MM.1S (cell line): ENCODE data around the gene ULK2.

ENCODE experiments used
- DNase-seq: peaks from one replicate; pipeline ENCODE4 v3.0.0-alpha.2; 2015
- H2AFZ ChIP-seq: fragments of 300-600 bp; sonication (generic); 2 replicates; pipeline ENCODE4 v1.6.0; 2016; ENCODE audit warnings: antibody characterized with exemption, low read length
- H3F3A ChIP-seq: fragments of 300-600 bp; sonication (generic); 2 replicates; pipeline ENCODE4 v1.6.1; 2016; ENCODE audit warnings: mild to moderate bottlenecking, antibody characterized with exemption, low read length, moderate library complexity, mixed read lengths; ENCODE audit not compliant: insufficient read depth
- H3K27ac ChIP-seq: fragments of 300-600 bp; sonication (generic); 2 replicates; pipeline ENCODE4 v1.5.1; 2016; ENCODE audit warnings: mild to moderate bottlenecking, low read length
- H3K27me3 ChIP-seq: fragments of 300-600 bp; sonication (generic); replicated peaks from 2 replicates; pipeline ENCODE4 v1.6.0; 2016; ENCODE audit warnings: low read length; ENCODE audit not compliant: insufficient read depth
- H3K36me3 ChIP-seq: fragments of 300-600 bp; sonication (generic); replicated peaks from 2 replicates; pipeline ENCODE4 v1.6.1; 2016; ENCODE audit warnings: mild to moderate bottlenecking, low read length, mixed read lengths; ENCODE audit not compliant: insufficient read depth
- H3K4me1 ChIP-seq: fragments of 300-600 bp; sonication (generic); 2 replicates; pipeline ENCODE4 v1.6.1; 2016; ENCODE audit warnings: low read length, mixed read lengths
- H3K4me2 ChIP-seq: fragments of 300-600 bp; sonication (generic); 2 replicates; pipeline ENCODE4 v1.6.0; 2016; ENCODE audit warnings: low read depth, low read length
- H3K4me3 ChIP-seq: fragments of 300-600 bp; sonication (generic); 2 replicates; pipeline ENCODE4 v1.5.1; 2016; ENCODE audit warnings: low read length, mixed read lengths
- H3K79me2 ChIP-seq: fragments of 300-600 bp; sonication (generic); 2 replicates; pipeline ENCODE4 v1.6.1; 2016; ENCODE audit warnings: mixed run types, low read length, mixed read lengths
- H3K9ac ChIP-seq: fragments of 300-600 bp; sonication (generic); 2 replicates; pipeline ENCODE4 v1.6.1; 2016; ENCODE audit warnings: low read length, mixed read lengths
- H3K9me2 ChIP-seq: fragments of 300-600 bp; sonication (generic); replicated peaks from 2 replicates; pipeline ENCODE4 v1.6.1; 2016; ENCODE audit warnings: mild to moderate bottlenecking, low read length, mixed read lengths; ENCODE audit not compliant: insufficient read depth
- H3K9me3 ChIP-seq: fragments of 300-600 bp; sonication (generic); replicated peaks from 2 replicates; pipeline ENCODE4 v1.6.1; 2016; ENCODE audit warnings: mild to moderate bottlenecking, low read length, mixed read lengths; ENCODE audit not compliant: insufficient read depth
- H4K20me1 ChIP-seq: fragments of 300-600 bp; sonication (generic); 2 replicates; pipeline ENCODE4 v1.6.1; 2016; ENCODE audit warnings: mild to moderate bottlenecking, low read length, moderate library complexity, mixed read lengths; ENCODE audit not compliant: insufficient read depth
- EZH2 ChIP-seq: fragments of 300-600 bp; sonication (generic); optimal IDR thresholded peaks from 2 replicates; pipeline ENCODE3; 2017; ENCODE audit warnings: low read depth, mild to moderate bottlenecking, antibody characterized with exemption, low read length, mixed read lengths
- EZH2phosphoT487 ChIP-seq: fragments of 300-600 bp; sonication (generic); IDR thresholded peaks from 2 replicates; pipeline ENCODE4 v1.6.1; 2018; ENCODE audit warnings: antibody characterized with exemption, low read length
- TF ChIP-seq, protein P1 (sequence below): fragments of 300-600 bp; sonication (generic); IDR thresholded peaks from 2 replicates; pipeline ENCODE4 v1.5.1; 2016; ENCODE audit warnings: antibody characterized with exemption, low read length, mixed read lengths

ULK2 gene

DNA sequence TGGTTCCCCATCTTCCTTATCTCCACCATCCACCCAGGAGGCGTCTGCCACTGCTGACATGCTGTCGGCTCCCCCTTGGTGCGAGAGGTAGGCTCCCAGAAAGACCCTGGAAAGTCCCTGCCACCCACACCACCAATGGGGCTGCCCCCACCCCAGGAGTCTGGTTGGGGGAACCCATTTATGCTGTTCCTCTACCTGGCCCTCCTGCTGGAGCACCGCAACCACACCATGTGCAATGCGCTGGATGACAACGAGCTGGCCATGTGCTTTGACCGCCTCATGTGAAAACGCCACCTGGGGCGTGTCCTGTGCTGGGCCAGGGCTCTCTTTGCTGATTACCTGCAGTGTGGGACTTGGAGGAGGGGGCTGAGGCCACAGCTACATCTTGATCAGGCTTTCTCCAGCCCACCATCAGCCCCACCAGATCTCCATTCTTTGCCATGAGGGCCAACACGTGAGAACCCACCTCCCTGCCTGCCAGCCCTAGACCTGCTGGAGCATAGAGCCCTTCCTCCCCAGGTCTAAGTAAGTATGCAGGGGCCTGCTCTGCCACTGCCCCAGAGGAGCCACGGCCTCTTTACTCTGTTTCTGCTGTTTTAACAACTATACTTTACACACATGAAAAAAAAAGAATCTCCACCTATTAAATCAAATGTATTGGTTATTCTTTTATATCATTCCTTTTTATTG lies 111.8 kb downstream of the ULK2 start:
- H3K4me2 ChIP-seq: no peak overlapping the region
- TF ChIP-seq EZH2phosphoT487: no peak
- TF ChIP-seq, protein P1, sequence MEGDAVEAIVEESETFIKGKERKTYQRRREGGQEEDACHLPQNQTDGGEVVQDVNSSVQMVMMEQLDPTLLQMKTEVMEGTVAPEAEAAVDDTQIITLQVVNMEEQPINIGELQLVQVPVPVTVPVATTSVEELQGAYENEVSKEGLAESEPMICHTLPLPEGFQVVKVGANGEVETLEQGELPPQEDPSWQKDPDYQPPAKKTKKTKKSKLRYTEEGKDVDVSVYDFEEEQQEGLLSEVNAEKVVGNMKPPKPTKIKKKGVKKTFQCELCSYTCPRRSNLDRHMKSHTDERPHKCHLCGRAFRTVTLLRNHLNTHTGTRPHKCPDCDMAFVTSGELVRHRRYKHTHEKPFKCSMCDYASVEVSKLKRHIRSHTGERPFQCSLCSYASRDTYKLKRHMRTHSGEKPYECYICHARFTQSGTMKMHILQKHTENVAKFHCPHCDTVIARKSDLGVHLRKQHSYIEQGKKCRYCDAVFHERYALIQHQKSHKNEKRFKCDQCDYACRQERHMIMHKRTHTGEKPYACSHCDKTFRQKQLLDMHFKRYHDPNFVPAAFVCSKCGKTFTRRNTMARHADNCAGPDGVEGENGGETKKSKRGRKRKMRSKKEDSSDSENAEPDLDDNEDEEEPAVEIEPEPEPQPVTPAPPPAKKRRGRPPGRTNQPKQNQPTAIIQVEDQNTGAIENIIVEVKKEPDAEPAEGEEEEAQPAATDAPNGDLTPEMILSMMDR: no peak

DNA sequence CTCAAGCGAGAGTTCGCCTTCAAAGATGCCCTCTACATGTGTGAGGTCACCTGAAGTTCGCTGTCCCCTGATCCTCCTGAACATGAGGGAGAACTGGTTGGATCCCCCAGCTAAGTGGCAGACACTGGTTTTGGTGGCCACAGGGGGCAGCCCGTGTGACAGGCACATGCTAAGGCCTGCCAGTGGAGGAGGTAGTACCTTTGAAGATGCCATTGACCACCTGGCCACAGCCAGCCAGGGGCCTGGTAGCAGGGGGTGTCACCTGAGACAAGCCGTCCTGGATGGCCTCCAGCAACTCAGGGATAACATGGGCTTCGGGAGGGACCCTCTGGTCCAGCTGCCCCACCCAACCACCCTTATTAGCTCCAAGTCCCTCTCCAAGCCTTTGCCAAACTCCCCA lies 112.3 kb downstream of the ULK2 start:
- Histone ChIP-seq H3K9me3 (no peaks in the 10 kb centered on the region), H3K4me2 (no peak overlapping the region), H3F3A (no peaks in the 10 kb centered on the region), H3K9ac (no peak overlapping the region), H2AFZ (no peak overlapping the region), H3K4me3 (no peak overlapping the region), H4K20me1 (0 out of 2 replicates have a peak, but pooled peaks cover 3% of the 10 kb centered on the region), H3K4me1 (no peaks in the 10 kb centered on the region), H3K36me3 (no peaks in the 10 kb centered on the region), H3K27me3 (0 out of 2 replicates have a peak, but pooled peaks cover 3% of the 10 kb centered on the region), H3K9me2 (no peaks in the 10 kb centered on the region), H3K79me2 (no peaks in the 10 kb centered on the region), H3K27ac (no peak overlapping the region)
- DNase-seq: no peak
- no peak for TF ChIP-seq EZH2phosphoT487
- no peak for TF ChIP-seq EZH2
- TF ChIP-seq, protein P1: no peak

More for the DNA sequence above, 111.8 kb downstream of the ULK2 start:
- no peak for DNase-seq
- Histone ChIP-seq H3F3A (no peaks in the 10 kb centered on the region), H3K4me1 (no peaks in the 10 kb centered on the region), H4K20me1 (0 out of 2 replicates have a peak, but pooled peaks cover 3% of the 10 kb centered on the region), H2AFZ (no peak overlapping the region), H3K27me3 (peaks cover 6% of the 10 kb centered on the region), H3K9me3 (no peaks in the 10 kb centered on the region), H3K9me2 (no peaks in the 10 kb centered on the region), H3K9ac (no peak overlapping the region), H3K4me3 (no peak overlapping the region), H3K36me3 (no peaks in the 10 kb centered on the region), H3K79me2 (no peaks in the 10 kb centered on the region), H3K27ac (no peak overlapping the region)

DNA sequence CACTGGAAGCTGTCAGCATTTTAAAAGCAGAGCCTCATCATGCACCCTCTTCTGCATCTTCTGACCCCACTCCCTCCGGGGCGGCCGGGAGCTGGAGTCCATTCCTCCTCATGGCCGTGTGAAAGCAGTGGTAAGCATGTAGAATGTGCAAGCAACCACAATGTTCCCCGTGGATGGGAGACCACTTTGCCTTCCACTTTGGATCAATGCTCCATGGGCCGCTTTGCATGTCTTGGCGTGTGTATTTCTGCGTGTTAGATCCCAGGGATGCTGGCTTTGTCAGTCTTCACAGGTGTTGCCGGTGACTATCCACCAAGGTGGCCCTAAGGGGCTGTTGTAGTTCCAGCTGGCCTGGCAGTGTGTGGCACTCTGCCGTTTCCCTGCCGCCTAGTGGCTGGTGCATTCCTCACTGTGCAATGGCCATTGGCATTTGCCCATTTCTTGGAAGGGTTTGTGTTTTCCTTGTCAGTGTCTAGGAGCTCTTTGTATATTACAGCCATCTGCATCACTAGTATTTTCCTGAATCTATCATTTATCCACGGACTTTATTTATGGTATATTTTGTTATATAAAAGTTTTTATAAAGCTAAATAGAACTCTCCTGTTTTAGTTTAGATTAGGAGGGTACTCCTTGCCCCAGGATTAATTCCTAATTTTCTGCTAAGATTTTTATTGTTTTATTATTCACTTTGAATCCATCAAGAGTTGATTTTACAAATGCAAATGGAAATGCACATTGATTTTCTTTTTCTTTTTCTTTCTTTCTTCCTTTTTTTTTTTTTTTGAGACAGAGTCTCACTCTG lies 113.9 kb downstream of the ULK2 start:
- TF ChIP-seq, protein P1: peak; percentile 22
- no peak for TF ChIP-seq EZH2phosphoT487
- no peak for DNase-seq
- Histone ChIP-seq H3F3A (no peaks in the 10 kb centered on the region), H3K4me3 (no peak overlapping the region), H3K9me2 (no peaks in the 10 kb centered on the region), H3K79me2 (no peaks in the 10 kb centered on the region), H3K9ac (no peak overlapping the region), H3K9me3 (no peaks in the 10 kb centered on the region), H3K4me1 (no peaks in the 10 kb centered on the region), H2AFZ (no peak overlapping the region), H4K20me1 (0 out of 2 replicates have a peak, but pooled peaks cover 3% of the 10 kb centered on the region), H3K27me3 (peaks cover 5% of the 10 kb centered on the region; the same call in 1 of the 2 replicates), H3K4me2 (no peak overlapping the region), H3K36me3 (no peaks in the 10 kb centered on the region), H3K27ac (no peak overlapping the region)
